Measurements from ENCODE around the gene WWC1. TPM values are rescaled to one million over a fixed set of nuclear protein-coding genes. Genes with fewer than 3 reads are reported as not detected.

Gene WWC1
- total and polyA plus RNA-seq, 12 donors, result 0.10 to 5.8 (median 0.55) TPM

DNA sequence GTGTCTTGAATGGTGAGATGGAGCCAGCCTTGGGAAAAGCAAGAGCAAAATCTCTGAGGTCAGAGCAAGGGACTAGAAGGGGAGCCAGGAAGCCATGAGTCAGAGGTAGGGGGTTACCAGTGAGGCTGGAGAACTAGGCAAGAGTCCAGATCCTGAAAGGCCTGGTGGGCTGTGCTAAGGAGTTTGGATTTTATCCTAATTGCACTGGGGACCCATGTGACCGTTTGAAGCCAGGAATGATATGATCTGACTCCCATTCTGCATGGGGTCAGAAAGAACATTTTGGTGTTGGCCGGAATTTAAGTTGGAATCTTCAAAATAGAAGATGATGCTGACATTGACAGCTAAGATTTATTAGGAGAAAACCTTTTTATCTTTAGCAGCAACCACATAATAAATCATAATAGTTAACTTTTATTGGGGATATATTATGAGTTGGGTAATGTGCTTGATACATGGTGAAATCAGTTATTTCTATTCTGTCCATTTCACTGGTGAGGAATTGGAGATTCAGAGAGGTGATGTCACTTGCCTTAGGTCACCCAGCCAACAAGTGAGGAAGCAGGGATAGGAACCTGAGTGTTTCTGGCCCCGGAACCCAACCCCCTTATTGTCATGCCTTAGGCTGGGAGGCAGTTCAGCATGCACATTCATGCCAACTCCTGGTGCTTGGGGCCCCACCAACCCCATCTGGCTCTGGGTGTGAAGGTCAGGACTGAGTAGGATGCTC lies 133.3 kb downstream of the WWC1 start:
- Histone ChIP-seq H3K4me1 (replicated peaks in 1 of 2) (no peaks in the 10 kb centered on the region), H3K9me3 (replicated peaks in 1 of 3) (no peaks in the 10 kb centered on the region), H3K27ac (no peak overlapping the region), H3K27me3 (no peaks in the 10 kb centered on the region), H3K4me3 (no peak overlapping the region), H3K36me3 (replicated peaks in 1 of 2) (no peaks in the 10 kb centered on the region)
- no peak for DNase-seq
- TF ChIP-seq POLR2A (IDR thresholded peaks at IDR 0.05), result no peak
- intact Hi-C loops (cut with DNase I), result no loop called here
- 61 to 90% (median 73%) methylated on average over 3 of the region's 3 CpGs for WGBS, 4 donors

DNA sequence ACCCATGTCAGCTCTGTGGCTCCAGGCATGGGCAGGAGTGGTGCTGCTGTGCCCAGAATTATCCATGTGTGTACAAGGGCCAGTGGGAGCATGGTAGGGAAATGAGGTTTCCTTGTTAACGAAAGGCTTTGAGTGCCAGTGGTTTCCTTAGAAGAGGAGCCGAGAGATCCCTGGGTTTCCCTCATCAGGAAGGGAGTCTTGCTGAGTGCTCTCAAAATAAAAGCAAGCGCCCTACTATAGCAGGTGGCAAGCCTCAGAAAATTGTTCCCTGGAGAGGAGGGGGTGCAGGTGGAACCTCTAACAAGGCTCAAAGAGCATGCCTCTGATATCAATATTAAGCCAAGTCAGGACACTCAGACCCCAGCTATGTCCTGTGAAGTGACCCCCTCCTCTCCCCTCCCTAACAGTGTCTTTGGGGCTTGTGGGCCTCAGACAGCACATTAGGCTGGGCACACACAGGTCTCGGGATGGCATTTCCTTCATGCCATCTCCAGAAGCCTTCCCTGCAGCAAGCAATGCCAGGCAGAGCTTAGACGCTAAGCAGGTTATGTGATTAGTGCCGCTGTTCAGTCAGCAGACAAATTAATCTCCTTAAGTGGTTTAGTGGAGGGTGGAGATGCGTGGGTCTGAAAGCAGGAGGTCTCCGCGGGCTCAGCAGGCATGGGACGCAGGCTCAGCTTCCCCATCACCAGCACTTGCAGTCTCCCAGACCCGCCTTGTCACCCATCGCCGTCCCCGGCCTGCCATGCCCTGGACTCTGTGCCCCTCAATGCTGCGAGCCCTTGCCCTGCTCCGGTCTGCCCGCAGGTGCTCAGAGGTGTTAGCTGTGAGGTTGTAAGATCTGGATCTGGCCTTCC lies 134.8 kb downstream of the WWC1 start:
- no peaks in the 10 kb centered on the region for H3K27me3 ChIP-seq
- DNase-seq, result no peak
- no peak overlapping the region for H3K4me3 ChIP-seq
- H3K4me1 ChIP-seq (replicated peaks in 1 of 2), result no peaks in the 10 kb centered on the region
- H3K27ac ChIP-seq, result no peak overlapping the region
- intact Hi-C loops (cut with DNase I), result no loop called here
- no peaks in the 10 kb centered on the region for H3K36me3 ChIP-seq (replicated peaks in 1 of 2)
- TF ChIP-seq, protein P1, sequence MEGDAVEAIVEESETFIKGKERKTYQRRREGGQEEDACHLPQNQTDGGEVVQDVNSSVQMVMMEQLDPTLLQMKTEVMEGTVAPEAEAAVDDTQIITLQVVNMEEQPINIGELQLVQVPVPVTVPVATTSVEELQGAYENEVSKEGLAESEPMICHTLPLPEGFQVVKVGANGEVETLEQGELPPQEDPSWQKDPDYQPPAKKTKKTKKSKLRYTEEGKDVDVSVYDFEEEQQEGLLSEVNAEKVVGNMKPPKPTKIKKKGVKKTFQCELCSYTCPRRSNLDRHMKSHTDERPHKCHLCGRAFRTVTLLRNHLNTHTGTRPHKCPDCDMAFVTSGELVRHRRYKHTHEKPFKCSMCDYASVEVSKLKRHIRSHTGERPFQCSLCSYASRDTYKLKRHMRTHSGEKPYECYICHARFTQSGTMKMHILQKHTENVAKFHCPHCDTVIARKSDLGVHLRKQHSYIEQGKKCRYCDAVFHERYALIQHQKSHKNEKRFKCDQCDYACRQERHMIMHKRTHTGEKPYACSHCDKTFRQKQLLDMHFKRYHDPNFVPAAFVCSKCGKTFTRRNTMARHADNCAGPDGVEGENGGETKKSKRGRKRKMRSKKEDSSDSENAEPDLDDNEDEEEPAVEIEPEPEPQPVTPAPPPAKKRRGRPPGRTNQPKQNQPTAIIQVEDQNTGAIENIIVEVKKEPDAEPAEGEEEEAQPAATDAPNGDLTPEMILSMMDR (IDR thresholded peaks at IDR 0.05), result no peak
- no peak for TF ChIP-seq POLR2A (IDR thresholded peaks at IDR 0.05)
- no peaks in the 10 kb centered on the region for H3K9me3 ChIP-seq (replicated peaks in 1 of 3)
- WGBS, 4 donors, result 75 to 89% (median 83%) methylated on average over 10 to 17 of the region's 17 CpGs

DNA sequence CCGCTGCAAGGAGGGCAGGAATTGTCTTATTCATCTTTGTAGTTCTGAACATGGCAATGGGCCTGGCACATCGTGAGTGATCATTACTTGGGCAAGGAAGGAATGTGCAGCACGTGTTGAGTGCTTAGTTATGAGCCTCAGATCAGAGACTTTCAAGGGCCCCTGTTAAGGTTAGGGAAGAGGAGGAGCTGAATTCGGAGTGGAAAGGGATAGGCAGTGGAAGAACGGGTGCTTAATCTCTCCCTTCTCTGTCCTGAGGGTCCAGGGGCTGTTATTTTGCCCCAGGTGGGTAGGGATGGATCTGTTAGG lies 135.4 kb downstream of the WWC1 start:
- no peak for TF ChIP-seq POLR2A (IDR thresholded peaks at IDR 0.05)
- TF ChIP-seq, protein P1 (IDR thresholded peaks at IDR 0.05), result no peak
- no peak overlapping the region for H3K27ac ChIP-seq
- intact Hi-C loops (cut with DNase I), result no loop called here
- no peak for DNase-seq
- WGBS, 4 donors, result 72 to 78% (median 78%) methylated on average over 5 of the region's 5 CpGs
- H3K27me3 ChIP-seq, result no peaks in the 10 kb centered on the region
- no peak overlapping the region for H3K4me3 ChIP-seq
- no peaks in the 10 kb centered on the region for H3K36me3 ChIP-seq (replicated peaks in 1 of 2)
- H3K4me1 ChIP-seq (replicated peaks in 1 of 2), result no peaks in the 10 kb centered on the region
- no peaks in the 10 kb centered on the region for H3K9me3 ChIP-seq (replicated peaks in 1 of 3)

DNA sequence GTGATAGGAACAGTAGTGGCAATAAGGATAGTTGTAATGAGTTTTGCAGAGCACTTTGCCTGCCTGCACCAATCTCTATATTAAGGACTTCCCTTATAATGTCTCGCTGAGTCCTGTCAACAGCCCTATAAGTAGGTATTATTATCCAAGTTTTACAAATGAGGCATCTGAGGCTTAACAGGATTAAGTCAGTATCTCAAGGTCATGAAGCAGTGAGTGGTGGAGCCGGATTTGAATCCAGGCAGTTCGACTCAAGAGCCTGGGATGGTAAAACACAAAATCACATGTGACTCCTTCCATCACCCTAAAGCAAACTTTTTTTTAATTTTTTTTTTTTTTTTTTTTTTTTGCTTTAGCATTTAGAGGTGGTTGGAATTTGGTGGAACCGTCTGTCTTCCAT lies 135.8 kb downstream of the WWC1 start:
- no peaks in the 10 kb centered on the region for H3K9me3 ChIP-seq (replicated peaks in 1 of 3)
- TF ChIP-seq, protein P1 (IDR thresholded peaks at IDR 0.05), result no peak
- TF ChIP-seq POLR2A (IDR thresholded peaks at IDR 0.05), result no peak
- WGBS, 4 donors, result 72 to 84% (median 81%) methylated on average over 4 of the region's 4 CpGs
- no peaks in the 10 kb centered on the region for H3K27me3 ChIP-seq
- no peak overlapping the region for H3K4me3 ChIP-seq
- H3K27ac ChIP-seq, result no peak overlapping the region
- no peaks in the 10 kb centered on the region for H3K4me1 ChIP-seq (replicated peaks in 1 of 2)
- DNase-seq, result no peak
- no peaks in the 10 kb centered on the region for H3K36me3 ChIP-seq (replicated peaks in 1 of 2)
- intact Hi-C loops (cut with DNase I), result no loop called here

Data from adrenal gland (tissue), 12 donors.